B cell (primary cell): ENCODE data around the gene ADGRV1.

Experiments used
- CTCF ChIP-seq: fragments of 200-600 bp; IDR thresholded peaks from one replicate; pipeline ENCODE4 v1.8.0; 2022; ENCODE audit warnings: antibody characterized with exemption, mild to moderate bottlenecking
- EZH2 ChIP-seq: IDR thresholded peaks from 2 replicates; pipeline ENCODE4 v1.6.1; 2012; ENCODE audit warnings: borderline replicate concordance, low read depth, mild to moderate bottlenecking, moderate library complexity, low read length; ENCODE audit not compliant: insufficient read depth, poor library complexity, severe bottlenecking

GRCh38 chr5:91154338-91154737, 595.7 kb downstream of the ADGRV1 start:
- TF ChIP-seq CTCF, result no peak
- TF ChIP-seq EZH2, result no peak
